ENCODE data around the gene ZNF813. TPM values are rescaled to one million over a fixed set of nuclear protein-coding genes. Genes with fewer than 3 reads are reported as not detected.
"Not testable (repeated sequence)": the region's sequence is repeated elsewhere in the genome, so short reads cannot be mapped to it uniquely, and the experiment has no call there.

The ZNF813 gene
- total RNA-seq, 1 experiment from 2014 or later, result 0.61 TPM

DNA sequence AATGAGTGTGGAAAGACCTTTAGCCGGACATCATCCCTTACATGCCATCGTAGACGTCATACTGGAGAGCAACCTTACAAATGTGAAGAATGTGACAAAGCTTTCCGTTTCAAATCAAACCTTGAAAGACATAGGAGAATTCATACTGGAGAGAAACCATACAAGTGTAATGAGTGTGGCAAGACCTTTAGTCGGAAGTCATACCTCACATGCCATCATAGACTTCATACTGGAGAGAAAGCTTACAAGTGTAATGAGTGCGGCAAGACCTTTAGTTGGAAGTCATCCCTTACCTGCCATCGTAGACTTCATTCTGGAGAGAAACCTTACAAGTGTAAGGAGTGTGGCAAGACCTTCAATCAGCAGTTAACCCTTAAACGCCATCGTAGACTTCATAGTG, 11.7 kb upstream of the ZNF813 start:
- peaks cover 36% of the 10 kb centered on the region for H3K9me3 Mint-ChIP-seq (ENCODE audit: unreplicated experiment)
- H3K27ac Mint-ChIP-seq (ENCODE audit: low read depth, unreplicated experiment), result no peak overlapping the region
- intact Hi-C loops (cut with micrococcal nuclease), result no loop called here
- no TSS peak for BruUV-seq (replicated peaks)
- ChIA-PET POLR2A (interaction anchor here (0.5 kb wide), 1 partner anchor 650 kb away, joined by 3 read pairs; no protein-coding TSS in a partner anchor), CTCF (no interaction called here)
- H3K4me3 Mint-ChIP-seq (ENCODE audit: unreplicated experiment), result no peak overlapping the region
- DNase-seq (ENCODE audit: unreplicated experiment), result no peak
- TF ChIP-seq, protein P1, sequence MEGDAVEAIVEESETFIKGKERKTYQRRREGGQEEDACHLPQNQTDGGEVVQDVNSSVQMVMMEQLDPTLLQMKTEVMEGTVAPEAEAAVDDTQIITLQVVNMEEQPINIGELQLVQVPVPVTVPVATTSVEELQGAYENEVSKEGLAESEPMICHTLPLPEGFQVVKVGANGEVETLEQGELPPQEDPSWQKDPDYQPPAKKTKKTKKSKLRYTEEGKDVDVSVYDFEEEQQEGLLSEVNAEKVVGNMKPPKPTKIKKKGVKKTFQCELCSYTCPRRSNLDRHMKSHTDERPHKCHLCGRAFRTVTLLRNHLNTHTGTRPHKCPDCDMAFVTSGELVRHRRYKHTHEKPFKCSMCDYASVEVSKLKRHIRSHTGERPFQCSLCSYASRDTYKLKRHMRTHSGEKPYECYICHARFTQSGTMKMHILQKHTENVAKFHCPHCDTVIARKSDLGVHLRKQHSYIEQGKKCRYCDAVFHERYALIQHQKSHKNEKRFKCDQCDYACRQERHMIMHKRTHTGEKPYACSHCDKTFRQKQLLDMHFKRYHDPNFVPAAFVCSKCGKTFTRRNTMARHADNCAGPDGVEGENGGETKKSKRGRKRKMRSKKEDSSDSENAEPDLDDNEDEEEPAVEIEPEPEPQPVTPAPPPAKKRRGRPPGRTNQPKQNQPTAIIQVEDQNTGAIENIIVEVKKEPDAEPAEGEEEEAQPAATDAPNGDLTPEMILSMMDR (IDR thresholded peaks at IDR 0.05; ENCODE audit: unreplicated experiment), result no peak
- peaks cover 52% of the 10 kb centered on the region for H3K36me3 Mint-ChIP-seq (ENCODE audit: insufficient read depth, unreplicated experiment)
- H3K4me1 Mint-ChIP-seq (ENCODE audit: insufficient read depth, unreplicated experiment), result no peaks in the 10 kb centered on the region
- no peaks in the 10 kb centered on the region for H3K27me3 Mint-ChIP-seq (ENCODE audit: insufficient read depth, unreplicated experiment)

DNA sequence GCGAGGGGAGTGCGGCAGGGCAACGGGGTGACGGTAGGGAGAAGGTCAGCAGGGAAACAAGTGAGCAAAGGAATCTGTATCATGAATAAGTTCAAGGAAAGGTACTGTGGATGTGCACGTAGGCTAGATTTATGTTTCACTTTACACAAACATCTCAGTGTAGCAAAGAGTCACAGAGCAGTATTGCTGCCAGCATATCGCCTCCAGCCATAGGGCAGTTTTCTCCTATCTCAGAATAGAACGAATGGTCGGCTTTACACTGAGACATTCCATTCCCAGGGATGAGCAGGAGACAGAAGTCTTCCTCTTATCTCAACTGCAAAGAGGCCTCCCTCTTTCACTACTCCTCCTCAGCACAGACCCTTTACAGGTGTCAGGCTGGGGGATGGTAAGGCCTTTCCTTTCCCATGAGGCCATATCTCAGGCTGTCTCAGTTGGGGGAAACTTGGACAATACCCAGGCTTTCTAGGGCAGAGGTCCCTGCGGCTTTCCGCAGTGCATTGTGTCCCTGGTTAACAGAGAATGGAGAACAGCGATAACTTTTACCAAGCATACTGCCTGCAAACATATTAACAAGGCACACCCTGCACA, 7.3 kb upstream of the ZNF813 start:
- intact Hi-C loops (cut with micrococcal nuclease); H3K36me3 Mint-ChIP-seq (ENCODE audit: insufficient read depth, unreplicated experiment); H3K4me3 Mint-ChIP-seq (ENCODE audit: unreplicated experiment); H3K4me1 Mint-ChIP-seq (ENCODE audit: insufficient read depth, unreplicated experiment); H3K27ac Mint-ChIP-seq (ENCODE audit: low read depth, unreplicated experiment); CTCF ChIA-PET; BruUV-seq (replicated peaks); H3K27me3 Mint-ChIP-seq (ENCODE audit: insufficient read depth, unreplicated experiment); POLR2A ChIA-PET; DNase-seq (ENCODE audit: unreplicated experiment): not testable (repeated sequence)
- H3K9me3 Mint-ChIP-seq (ENCODE audit: unreplicated experiment), result peaks cover 44% of the 10 kb centered on the region

DNA sequence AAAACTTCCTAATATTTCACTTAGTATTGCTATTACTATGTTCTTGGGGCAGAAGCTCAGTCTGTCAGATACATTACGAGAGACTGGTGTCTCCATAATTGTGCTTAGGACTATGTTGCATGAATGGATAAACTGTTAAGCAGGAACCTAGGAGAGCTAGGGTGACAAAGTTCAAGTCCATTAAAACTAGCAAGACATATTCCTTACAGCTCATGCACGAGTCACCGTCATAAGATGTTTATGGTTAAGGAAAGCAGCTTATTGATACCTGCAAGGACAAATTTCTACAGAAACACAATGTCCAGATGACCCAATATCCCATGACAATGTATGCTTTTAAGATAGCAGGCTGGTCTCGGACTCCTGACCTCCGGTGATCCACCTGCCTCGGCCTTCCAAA, 5.7 kb upstream of the ZNF813 start:
- H3K27me3 Mint-ChIP-seq (ENCODE audit: insufficient read depth, unreplicated experiment), result no peaks in the 10 kb centered on the region
- no peak overlapping the region for H3K4me3 Mint-ChIP-seq (ENCODE audit: unreplicated experiment)
- H3K36me3 Mint-ChIP-seq (ENCODE audit: insufficient read depth, unreplicated experiment), result no peaks in the 10 kb centered on the region
- intact Hi-C loops (cut with micrococcal nuclease), result no loop called here
- H3K27ac Mint-ChIP-seq (ENCODE audit: low read depth, unreplicated experiment), result no peak overlapping the region
- no peaks in the 10 kb centered on the region for H3K4me1 Mint-ChIP-seq (ENCODE audit: insufficient read depth, unreplicated experiment)
- POLR2A ChIA-PET, result no interaction called here
- no TSS peak for BruUV-seq (replicated peaks)
- H3K9me3 Mint-ChIP-seq (ENCODE audit: unreplicated experiment), result peaks cover 27% of the 10 kb centered on the region
- DNase-seq (ENCODE audit: unreplicated experiment), result no peak
- CTCF ChIA-PET, result no interaction called here
- TF ChIP-seq, protein P1 (IDR thresholded peaks at IDR 0.05; ENCODE audit: unreplicated experiment), result no peak

DNA sequence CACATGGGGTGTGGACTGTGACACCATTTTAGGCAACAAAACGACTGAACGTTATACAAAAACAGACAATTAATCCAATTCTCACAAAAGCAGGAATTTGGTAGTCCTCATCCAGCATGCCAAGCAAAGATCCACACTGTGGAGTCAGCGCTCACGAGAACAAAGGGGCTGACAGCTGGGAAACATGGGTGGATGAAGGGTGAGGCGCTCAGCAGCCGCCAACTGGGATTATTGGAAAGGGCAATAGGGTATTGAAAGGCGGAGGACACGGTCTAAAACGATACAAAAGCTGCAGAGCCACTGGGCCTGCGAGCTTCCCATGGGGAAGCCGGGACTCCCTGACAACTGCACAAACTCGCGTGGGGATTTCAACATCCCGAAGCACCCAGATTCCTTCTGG, 4.7 kb upstream of the ZNF813 start:
- Mint-ChIP-seq H3K27me3 (ENCODE audit: insufficient read depth, unreplicated experiment) (no peaks in the 10 kb centered on the region), H3K4me3 (ENCODE audit: unreplicated experiment) (no peak overlapping the region), H3K9me3 (ENCODE audit: unreplicated experiment) (peaks cover 22% of the 10 kb centered on the region), H3K36me3 (ENCODE audit: insufficient read depth, unreplicated experiment) (no peaks in the 10 kb centered on the region), H3K4me1 (ENCODE audit: insufficient read depth, unreplicated experiment) (no peaks in the 10 kb centered on the region), H3K27ac (ENCODE audit: low read depth, unreplicated experiment) (no peak overlapping the region)
- intact Hi-C loops (cut with micrococcal nuclease), result no loop called here
- TF ChIP-seq, protein P1 (IDR thresholded peaks at IDR 0.05; ENCODE audit: unreplicated experiment), result no peak
- CTCF ChIA-PET, result no interaction called here
- no TSS peak for BruUV-seq (replicated peaks)
- POLR2A ChIA-PET, result no interaction called here
- no peak for DNase-seq (ENCODE audit: unreplicated experiment)

DNA sequence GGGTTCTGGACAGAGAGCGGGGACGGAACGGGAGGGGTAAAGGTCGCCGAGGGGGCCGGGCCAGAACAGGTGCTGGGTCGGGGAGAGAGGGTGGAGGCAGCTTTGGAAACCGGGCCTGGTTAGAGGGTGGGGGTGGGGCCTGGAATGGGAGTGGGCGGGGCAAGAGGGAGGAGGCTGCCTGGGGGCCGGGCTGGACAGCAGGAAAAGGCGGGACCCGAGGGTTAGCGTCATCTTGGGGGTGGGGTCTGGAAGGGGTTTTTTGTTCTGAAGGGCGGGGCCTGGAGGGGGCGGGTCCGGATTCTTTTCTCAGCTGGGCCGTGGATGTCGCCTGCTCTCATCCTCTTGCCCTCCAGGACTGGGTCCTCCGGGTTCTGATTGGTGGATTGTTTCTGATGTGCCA, 4.3 kb upstream of the ZNF813 start:
- no peak overlapping the region for H3K4me3 Mint-ChIP-seq (ENCODE audit: unreplicated experiment)
- no peak overlapping the region for H3K27ac Mint-ChIP-seq (ENCODE audit: low read depth, unreplicated experiment)
- ChIA-PET CTCF (no interaction called here), POLR2A (no interaction called here)
- TF ChIP-seq, protein P1 (IDR thresholded peaks at IDR 0.05; ENCODE audit: unreplicated experiment), result no peak
- BruUV-seq (replicated peaks), result no TSS peak
- no peaks in the 10 kb centered on the region for H3K27me3 Mint-ChIP-seq (ENCODE audit: insufficient read depth, unreplicated experiment)
- DNase-seq (ENCODE audit: unreplicated experiment), result no peak
- H3K36me3 Mint-ChIP-seq (ENCODE audit: insufficient read depth, unreplicated experiment), result no peaks in the 10 kb centered on the region
- no peaks in the 10 kb centered on the region for H3K4me1 Mint-ChIP-seq (ENCODE audit: insufficient read depth, unreplicated experiment)
- H3K9me3 Mint-ChIP-seq (ENCODE audit: unreplicated experiment), result peaks cover 20% of the 10 kb centered on the region
- intact Hi-C loops (cut with micrococcal nuclease), result no loop called here
